Measurements from ENCODE around the gene KLHL17. TPM values are rescaled to one million over a fixed set of nuclear protein-coding genes. Genes with fewer than 3 reads are reported as not detected.
"Not testable (repeated sequence)": the region's sequence is repeated elsewhere in the genome, so short reads cannot be mapped to it uniquely, and the experiment has no call there.

The KLHL17 gene
- total and polyA plus RNA-seq, 4 donors: 0.98 to 5.4 (median 2.1) TPM

DNA sequence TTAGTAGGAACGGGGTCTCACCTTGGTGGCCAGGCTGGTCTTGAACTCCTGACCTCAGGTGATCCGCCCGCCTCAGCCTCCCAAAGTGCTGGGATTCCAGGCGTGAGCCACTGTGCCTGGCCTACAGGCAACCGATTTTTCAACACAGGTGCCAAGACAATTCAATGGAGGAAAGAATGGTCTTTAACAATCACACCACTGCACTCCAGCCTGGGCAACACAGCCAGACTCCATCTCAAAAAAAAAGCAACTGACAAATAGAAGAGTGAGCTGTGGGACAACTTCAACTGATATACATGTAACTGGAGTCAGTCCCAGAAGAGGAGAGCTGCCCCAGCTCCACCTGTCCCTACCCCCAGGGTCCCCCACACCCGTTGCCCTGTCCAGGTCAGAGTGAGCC is 34.2 kb downstream of the KLHL17 start:
- H3K27ac ChIP-seq (ENCODE audit: low read depth in 1 of 2, low read length in 2 of 2); H3K9me3 ChIP-seq (ENCODE audit: control insufficient read depth in 4 of 4, low read length in 3 of 4); DNase-seq (ENCODE audit: low spot score); H3K9ac ChIP-seq (ENCODE audit: low read depth in 1 of 2, low read length in 2 of 2); H3K4me3 ChIP-seq (ENCODE audit: low read depth in 1 of 3, low read length in 3 of 3); H3K27me3 ChIP-seq (ENCODE audit: control insufficient read depth in 4 of 4, insufficient read depth in 4 of 4, low read length in 3 of 4); H3K36me3 ChIP-seq (ENCODE audit: control insufficient read depth in 4 of 4, insufficient read depth in 3 of 4, low read depth in 1 of 4, low read length in 3 of 4): not testable (repeated sequence)
- WGBS: 90% methylated on average over 6 of the region's 6 CpGs
- peaks cover 0 to 22% (median 8%) of the 10 kb centered on the region in 4 donors for H3K4me1 ChIP-seq (ENCODE audit: control insufficient read depth in 4 of 4, insufficient read depth in 4 of 4, low read length in 3 of 4)

DNA sequence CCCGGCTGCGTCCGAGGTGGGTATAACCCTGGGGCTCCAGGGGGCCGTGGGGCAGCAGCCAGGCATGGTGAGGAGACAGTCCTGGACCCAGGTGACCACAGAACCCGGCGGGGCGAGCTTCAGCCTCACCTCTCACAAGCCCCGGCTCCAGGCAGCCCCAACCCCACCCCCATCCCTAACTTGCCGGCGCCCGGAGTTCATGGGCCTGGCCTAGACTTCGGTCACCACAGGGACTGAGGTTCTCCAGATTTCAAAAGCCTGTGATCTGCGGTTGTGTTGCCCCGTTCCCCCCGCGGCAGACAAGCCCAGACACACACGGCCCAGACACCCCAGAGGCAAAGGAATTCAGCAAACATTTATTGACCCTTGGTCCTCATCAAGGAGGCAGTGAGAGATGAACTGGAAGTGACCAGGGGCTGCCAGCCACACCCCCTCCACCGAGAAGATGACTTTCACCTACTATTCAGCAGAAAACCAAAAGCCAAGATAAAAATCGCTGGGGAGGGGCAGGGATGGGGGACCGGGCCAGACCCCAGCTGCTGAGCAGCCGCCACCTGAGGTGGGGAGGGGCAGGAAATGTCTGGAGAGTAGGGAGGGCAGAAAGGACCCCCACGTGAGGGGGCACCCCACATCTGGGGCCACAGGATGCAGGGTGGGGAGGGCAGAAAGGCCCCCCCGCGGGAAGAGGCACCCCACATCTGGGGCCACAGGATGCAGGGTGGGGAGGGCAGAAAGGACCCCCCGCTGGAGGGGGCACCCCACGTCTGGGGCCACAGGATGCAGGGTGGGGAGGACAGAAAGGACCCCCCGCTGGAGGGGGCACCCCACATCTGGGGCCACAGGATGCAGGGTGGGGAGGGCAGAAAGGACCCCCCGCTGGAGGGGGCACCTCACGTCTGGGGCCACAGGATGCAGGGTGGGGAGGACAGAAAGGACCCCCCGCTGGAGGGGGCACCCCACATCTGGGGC is 35.6 kb downstream of the KLHL17 start:
- TF ChIP-seq GABPA (IDR thresholded peaks at IDR 0.05 in 1 of 2, conservative IDR thresholded peaks at IDR 0.05 in 1 of 2) (no peak), NR2F2 (IDR thresholded peaks at IDR 0.05) (no peak)
- Histone ChIP-seq H3K4me3 (ENCODE audit: low read depth in 1 of 3, low read length in 3 of 3) (no peak overlapping the region), H3K27me3 (ENCODE audit: control insufficient read depth in 4 of 4, insufficient read depth in 4 of 4, low read length in 3 of 4) (peaks cover 0 to 11% (median 1%) of the 10 kb centered on the region in 4 donors), H3K27ac (ENCODE audit: low read depth in 1 of 2, low read length in 2 of 2) (no peak overlapping the region), H3K9me3 (ENCODE audit: control insufficient read depth in 4 of 4, low read length in 3 of 4) (peaks cover 0 to 6% (median 4%) of the 10 kb centered on the region in 4 donors), H3K36me3 (ENCODE audit: control insufficient read depth in 4 of 4, insufficient read depth in 3 of 4, low read depth in 1 of 4, low read length in 3 of 4) (peaks cover 0 to 1% (median 0%) of the 10 kb centered on the region in 4 donors), H3K4me1 (ENCODE audit: control insufficient read depth in 4 of 4, insufficient read depth in 4 of 4, low read length in 3 of 4) (peaks cover 0 to 34% (median 19%) of the 10 kb centered on the region in 4 donors), H3K9ac (ENCODE audit: low read depth in 1 of 2, low read length in 2 of 2) (no peak overlapping the region)
- no peak for DNase-seq (ENCODE audit: low spot score)
- WGBS: 31% methylated on average over 30 of the region's 30 CpGs

DNA sequence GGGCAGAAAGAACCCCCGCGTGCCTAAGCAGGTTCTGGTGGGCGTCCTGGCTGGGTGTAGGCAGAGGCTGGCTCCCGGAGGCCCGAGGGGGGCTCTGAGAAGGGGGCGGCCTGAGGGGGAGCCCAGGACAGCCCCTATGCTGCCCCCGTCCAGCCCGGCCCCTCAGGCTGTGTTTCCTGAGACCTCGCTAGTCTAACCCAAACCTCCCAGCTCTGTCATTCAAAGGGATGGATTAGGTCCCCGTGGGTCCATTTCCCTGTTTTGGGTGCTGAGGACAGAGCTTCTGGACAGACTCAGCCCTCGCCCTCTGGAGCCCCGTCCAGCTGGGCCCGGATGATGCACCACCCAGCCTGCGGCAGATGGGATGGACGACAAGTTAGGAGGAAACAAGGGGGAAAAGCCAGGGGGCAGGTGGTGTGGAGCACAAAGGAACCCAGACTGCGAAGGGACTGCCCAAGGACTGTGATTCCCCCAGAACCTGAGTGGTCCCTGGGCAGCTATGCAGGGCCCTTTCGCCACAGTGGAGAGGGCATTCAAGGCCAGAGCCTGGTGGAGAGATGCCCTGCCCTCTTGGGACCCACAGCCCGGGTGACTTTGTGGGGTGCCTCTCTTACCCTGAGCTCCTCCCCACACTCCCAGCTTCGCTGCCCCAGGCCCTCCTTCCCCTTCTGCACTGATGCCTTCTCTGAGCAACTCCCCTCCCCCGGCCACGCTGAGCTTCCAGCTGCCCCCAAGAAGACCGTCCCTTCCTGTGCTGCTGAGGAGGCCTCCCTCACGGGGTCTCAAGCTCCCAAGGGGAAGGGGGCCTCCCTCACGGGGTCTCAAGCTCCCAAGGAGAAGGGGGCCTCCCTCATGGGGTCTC is 36.7 kb downstream of the KLHL17 start:
- no peak for DNase-seq (ENCODE audit: low spot score)
- H3K27ac ChIP-seq (ENCODE audit: low read depth in 1 of 2, low read length in 2 of 2): no peak overlapping the region

More for the DNA sequence above, 36.7 kb downstream of the KLHL17 start:
- H3K4me1 ChIP-seq (ENCODE audit: control insufficient read depth in 4 of 4, insufficient read depth in 4 of 4, low read length in 3 of 4): peaks cover 0 to 38% (median 23%) of the 10 kb centered on the region in 4 donors
- peaks cover 0 to 1% (median 0%) of the 10 kb centered on the region in 4 donors for H3K36me3 ChIP-seq (ENCODE audit: control insufficient read depth in 4 of 4, insufficient read depth in 3 of 4, low read depth in 1 of 4, low read length in 3 of 4)
- peaks cover 0 to 11% (median 1%) of the 10 kb centered on the region in 4 donors for H3K27me3 ChIP-seq (ENCODE audit: control insufficient read depth in 4 of 4, insufficient read depth in 4 of 4, low read length in 3 of 4)
- TF ChIP-seq HNF4G (IDR thresholded peaks at IDR 0.05): no peak
- no peak for TF ChIP-seq FOXA2 (IDR thresholded peaks at IDR 0.05)
- no peak for TF ChIP-seq RAD21 (IDR thresholded peaks at IDR 0.05)
- no peak for TF ChIP-seq TAF1 (conservative IDR thresholded peaks at IDR 0.05)
- no peak for TF ChIP-seq HNF4A (conservative IDR thresholded peaks at IDR 0.05)
- TF ChIP-seq GABPA (IDR thresholded peaks at IDR 0.05 in 1 of 2, conservative IDR thresholded peaks at IDR 0.05 in 1 of 2): no peak
- no peak for TF ChIP-seq SP1 (IDR thresholded peaks at IDR 0.05)
- TF ChIP-seq, protein P1, sequence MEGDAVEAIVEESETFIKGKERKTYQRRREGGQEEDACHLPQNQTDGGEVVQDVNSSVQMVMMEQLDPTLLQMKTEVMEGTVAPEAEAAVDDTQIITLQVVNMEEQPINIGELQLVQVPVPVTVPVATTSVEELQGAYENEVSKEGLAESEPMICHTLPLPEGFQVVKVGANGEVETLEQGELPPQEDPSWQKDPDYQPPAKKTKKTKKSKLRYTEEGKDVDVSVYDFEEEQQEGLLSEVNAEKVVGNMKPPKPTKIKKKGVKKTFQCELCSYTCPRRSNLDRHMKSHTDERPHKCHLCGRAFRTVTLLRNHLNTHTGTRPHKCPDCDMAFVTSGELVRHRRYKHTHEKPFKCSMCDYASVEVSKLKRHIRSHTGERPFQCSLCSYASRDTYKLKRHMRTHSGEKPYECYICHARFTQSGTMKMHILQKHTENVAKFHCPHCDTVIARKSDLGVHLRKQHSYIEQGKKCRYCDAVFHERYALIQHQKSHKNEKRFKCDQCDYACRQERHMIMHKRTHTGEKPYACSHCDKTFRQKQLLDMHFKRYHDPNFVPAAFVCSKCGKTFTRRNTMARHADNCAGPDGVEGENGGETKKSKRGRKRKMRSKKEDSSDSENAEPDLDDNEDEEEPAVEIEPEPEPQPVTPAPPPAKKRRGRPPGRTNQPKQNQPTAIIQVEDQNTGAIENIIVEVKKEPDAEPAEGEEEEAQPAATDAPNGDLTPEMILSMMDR (IDR thresholded peaks at IDR 0.05; ENCODE audit: low read depth, low read length, missing input control): no peak
- no peak for TF ChIP-seq EGR1 (IDR thresholded peaks at IDR 0.05; ENCODE audit: low read depth in 2 of 2)
- TF ChIP-seq, protein P2, sequence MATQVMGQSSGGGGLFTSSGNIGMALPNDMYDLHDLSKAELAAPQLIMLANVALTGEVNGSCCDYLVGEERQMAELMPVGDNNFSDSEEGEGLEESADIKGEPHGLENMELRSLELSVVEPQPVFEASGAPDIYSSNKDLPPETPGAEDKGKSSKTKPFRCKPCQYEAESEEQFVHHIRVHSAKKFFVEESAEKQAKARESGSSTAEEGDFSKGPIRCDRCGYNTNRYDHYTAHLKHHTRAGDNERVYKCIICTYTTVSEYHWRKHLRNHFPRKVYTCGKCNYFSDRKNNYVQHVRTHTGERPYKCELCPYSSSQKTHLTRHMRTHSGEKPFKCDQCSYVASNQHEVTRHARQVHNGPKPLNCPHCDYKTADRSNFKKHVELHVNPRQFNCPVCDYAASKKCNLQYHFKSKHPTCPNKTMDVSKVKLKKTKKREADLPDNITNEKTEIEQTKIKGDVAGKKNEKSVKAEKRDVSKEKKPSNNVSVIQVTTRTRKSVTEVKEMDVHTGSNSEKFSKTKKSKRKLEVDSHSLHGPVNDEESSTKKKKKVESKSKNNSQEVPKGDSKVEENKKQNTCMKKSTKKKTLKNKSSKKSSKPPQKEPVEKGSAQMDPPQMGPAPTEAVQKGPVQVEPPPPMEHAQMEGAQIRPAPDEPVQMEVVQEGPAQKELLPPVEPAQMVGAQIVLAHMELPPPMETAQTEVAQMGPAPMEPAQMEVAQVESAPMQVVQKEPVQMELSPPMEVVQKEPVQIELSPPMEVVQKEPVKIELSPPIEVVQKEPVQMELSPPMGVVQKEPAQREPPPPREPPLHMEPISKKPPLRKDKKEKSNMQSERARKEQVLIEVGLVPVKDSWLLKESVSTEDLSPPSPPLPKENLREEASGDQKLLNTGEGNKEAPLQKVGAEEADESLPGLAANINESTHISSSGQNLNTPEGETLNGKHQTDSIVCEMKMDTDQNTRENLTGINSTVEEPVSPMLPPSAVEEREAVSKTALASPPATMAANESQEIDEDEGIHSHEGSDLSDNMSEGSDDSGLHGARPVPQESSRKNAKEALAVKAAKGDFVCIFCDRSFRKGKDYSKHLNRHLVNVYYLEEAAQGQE (IDR thresholded peaks at IDR 0.05): no peak
- TF ChIP-seq, protein P3, sequence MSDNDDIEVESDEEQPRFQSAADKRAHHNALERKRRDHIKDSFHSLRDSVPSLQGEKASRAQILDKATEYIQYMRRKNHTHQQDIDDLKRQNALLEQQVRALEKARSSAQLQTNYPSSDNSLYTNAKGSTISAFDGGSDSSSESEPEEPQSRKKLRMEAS (IDR thresholded peaks at IDR 0.05): no peak
- TF ChIP-seq, protein P4, sequence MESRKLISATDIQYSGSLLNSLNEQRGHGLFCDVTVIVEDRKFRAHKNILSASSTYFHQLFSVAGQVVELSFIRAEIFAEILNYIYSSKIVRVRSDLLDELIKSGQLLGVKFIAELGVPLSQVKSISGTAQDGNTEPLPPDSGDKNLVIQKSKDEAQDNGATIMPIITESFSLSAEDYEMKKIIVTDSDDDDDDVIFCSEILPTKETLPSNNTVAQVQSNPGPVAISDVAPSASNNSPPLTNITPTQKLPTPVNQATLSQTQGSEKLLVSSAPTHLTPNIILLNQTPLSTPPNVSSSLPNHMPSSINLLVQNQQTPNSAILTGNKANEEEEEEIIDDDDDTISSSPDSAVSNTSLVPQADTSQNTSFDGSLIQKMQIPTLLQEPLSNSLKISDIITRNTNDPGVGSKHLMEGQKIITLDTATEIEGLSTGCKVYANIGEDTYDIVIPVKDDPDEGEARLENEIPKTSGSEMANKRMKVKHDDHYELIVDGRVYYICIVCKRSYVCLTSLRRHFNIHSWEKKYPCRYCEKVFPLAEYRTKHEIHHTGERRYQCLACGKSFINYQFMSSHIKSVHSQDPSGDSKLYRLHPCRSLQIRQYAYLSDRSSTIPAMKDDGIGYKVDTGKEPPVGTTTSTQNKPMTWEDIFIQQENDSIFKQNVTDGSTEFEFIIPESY (IDR thresholded peaks at IDR 0.05): no peak
- peaks cover 0 to 2% (median under 1%) of the 10 kb centered on the region in 4 donors for H3K9me3 ChIP-seq (ENCODE audit: control insufficient read depth in 4 of 4, low read length in 3 of 4)
- H3K4me3 ChIP-seq (ENCODE audit: low read depth in 1 of 3, low read length in 3 of 3): no peak overlapping the region
- 54% methylated on average over 24 of the region's 24 CpGs for WGBS
- H3K9ac ChIP-seq (ENCODE audit: low read depth in 1 of 2, low read length in 2 of 2): no peak overlapping the region
